Upper lobe of left lung (tissue), 4 donors: ENCODE data around the gene INPP5J.

ENCODE experiments used
- CTCF ChIP-seq, 6 experiments: fragments of 450-650 bp in 4 of 6; fragments of 200-600 bp in 2 of 6; sonication (generic) in 2 of 6; IDR thresholded peaks; one replicate each; pipeline ENCODE4 v1.5.1; 2016 to 2019; ENCODE audit warnings: antibody characterized with exemption in 6 of 6
- POLR2A ChIP-seq, 4 donors: fragments of 450-650 bp; IDR thresholded peaks; one replicate each; pipeline ENCODE4 v1.5.1; 2016 to 2017; ENCODE audit warnings: antibody characterized with exemption in 4 of 4, mild to moderate bottlenecking in 2 of 4

- TF ChIP-seq CTCF (IDR thresholded peaks at IDR 0.05) (no peak), POLR2A (IDR thresholded peaks at IDR 0.05) (no peak)
Measured at GRCh38 chr22:31095637-31096249, 27.0 kb upstream of the INPP5J start.
